GM21717 (cell line): ENCODE measurements around the gene LIMK1.
"Not testable (repeated sequence)": the region's sequence is repeated elsewhere in the genome, so short reads cannot be mapped to it uniquely, and the experiment has no call there.

ENCODE experiments used
- ATAC-seq: cut with Tn5 transposase; IDR thresholded peaks from one replicate; pipeline ENCODE4 v1.9.1; 2021; ENCODE audit warnings: mild to moderate bottlenecking, moderate library complexity; ENCODE audit not compliant: unreplicated experiment

Gene LIMK1

DNA sequence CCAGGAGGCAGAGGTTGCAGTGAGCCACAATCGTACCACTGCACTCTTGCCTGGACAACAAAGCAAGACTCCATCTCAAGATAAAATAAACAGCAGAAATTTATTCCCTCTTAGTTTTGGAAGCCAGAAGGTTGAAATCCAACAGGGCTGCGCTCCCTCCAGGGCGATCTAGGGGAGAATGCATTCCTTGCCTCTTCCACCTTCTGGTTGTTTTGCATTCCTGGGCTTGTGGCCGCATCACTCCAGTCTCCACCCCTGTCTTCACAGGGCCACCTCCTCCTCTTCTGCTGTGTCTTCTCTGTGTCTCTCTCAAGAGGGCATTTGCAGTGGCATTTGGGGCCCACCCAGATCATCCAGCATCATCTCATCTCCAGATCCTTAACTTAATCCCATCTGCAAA lies 36.2 kb downstream of the LIMK1 start:
- ATAC-seq, result no peak

DNA sequence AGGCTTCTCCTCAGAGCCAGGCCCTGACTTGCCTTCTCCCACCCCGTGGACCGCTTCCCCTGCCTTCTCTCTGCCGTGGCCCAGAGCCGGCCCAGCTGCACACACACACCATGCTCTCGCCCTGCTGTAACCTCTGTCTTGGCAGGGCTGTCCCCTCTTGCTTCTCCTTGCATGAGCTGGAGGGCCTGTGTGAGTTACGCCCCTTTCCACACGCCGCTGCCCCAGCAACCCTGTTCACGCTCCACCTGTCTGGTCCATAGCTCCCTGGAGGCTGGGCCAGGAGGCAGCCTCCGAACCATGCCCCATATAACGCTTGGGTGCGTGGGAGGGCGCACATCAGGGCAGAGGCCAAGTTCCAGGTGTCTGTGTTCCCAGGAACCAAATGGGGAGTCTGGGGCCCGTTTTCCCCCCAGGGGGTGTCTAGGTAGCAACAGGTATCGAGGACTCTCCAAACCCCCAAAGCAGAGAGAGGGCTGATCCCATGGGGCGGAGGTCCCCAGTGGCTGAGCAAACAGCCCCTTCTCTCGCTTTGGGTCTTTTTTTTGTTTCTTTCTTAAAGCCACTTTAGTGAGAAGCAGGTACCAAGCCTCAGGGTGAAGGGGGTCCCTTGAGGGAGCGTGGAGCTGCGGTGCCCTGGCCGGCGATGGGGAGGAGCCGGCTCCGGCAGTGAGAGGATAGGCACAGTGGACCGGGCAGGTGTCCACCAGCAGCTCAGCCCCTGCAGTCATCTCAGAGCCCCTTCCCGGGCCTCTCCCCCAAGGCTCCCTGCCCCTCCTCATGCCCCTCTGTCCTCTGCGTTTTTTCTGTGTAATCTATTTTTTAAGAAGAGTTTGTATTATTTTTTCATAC lies 38.0 kb downstream of the LIMK1 start:
- ATAC-seq, result no peak

DNA sequence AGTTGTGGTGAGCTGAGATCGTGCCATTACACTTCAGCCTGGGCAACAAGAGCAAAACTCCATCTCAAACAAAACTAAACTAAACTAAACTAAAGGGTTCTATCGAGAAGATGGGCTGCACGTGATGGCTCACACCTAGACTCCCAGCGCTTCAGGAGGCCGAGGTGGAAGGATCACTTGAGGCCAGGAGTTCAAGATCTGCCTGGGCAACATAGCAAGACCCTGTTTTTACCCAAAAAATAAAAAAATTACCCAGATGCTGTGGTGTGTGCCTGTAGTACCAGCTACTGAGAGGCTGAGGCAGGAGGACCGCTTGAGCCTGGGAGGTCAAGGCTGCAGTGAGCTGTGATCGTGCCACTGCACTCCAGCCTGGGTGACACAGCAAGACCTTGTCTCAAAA lies 40.3 kb downstream of the LIMK1 start:
- ATAC-seq, result not testable (repeated sequence)

DNA sequence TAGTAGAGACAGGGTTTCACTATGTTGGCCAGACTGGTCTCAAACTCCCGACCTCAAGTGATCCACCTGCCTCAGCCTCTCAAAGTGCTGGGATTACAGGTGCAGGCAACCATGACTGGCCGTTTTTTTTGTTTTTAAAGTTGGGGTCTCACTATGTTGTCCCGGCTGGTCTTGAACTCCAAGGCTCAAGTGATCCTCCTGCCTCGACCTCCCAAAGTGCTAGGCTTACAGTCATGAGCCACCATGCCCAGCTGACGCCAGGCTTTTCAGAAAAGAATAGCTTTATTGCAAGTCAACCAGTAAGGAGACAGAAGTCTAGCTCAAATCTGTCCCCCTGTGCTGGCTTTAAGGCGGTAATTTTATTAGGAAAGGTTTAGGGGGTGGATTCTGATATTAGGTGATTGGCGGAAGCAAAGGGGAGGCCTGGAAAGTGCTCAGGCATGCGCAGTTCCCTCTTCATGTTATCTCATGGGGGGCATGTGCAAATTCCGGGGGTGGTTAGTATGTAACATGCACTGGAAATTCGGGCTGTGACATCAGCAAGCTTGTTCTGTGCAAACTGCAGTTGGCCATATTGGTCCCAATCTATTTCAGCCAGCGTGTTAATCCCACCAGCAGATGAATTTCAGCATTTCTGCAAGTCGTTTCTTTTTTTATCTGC lies 42.7 kb downstream of the LIMK1 start:
- ATAC-seq, result no peak

DNA sequence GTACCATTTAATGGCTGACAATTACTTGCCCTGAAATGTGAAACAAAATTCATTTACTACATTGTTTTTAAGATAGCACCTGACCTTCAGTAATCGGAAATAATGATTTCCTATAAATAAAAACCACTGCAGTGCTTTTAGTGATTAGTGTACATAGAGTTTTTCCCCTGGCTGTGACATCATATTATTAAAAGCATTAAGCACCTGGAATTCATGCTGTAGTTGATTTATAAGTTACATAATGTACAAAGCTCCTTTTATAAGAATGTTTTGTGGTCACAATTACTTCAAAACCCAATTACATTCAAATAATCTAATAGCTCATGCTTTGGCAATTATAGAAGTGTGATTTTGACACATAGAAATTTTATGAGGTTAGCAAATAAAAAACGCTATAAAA lies 46.3 kb downstream of the LIMK1 start:
- ATAC-seq, result no peak

DNA sequence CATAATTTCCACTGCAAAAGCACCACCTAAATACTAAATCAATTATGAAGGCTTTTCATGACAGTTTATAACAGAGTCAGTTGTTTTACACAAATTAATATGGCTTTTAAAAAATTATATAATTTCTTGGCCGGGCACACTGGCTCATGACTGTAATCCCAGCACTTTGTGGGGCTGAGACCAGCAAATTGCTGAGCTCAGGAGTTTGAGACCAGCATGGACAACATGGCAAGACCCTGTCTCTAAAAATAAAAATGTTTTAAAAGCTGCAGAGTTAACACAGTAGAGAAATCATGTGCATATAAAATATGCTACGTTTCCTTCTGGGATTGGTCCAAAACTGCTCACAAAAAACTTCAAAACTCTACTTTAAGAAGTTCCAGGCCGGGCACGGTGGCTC lies 46.9 kb downstream of the LIMK1 start:
- no peak for ATAC-seq

DNA sequence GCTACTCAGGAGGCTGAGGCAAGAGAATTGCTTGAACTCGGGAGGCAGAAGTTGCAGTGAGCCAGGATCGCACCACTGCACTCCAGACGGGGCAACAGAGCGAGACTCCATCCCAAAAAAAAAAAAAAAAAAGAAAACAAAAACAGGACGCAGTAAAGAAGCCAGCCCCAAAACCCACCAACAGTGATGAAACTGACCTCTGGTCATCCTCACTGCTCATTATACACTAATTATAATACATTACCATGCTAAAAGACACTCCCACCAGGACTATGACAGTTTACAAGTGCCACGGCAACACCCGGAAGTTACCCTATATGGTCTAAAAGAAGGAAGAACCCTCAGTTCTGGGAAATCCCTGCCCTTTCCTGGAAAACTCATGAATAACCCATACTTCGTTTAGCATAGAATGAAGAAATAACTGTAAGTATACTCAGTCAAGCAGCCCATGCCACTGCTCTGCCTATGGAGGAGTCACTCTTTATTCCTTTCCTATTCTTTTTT lies 50.6 kb downstream of the LIMK1 start:
- no peak for ATAC-seq

- ATAC-seq, result no peak
Measured at GRCh38 chr7:74138334-74138867, 54.8 kb downstream of the LIMK1 start.

GRCh38 chr7:74138945-74139843 lies 55.6 kb downstream of the LIMK1 start:
- ATAC-seq, result no peak

- ATAC-seq, result no peak
Measured at GRCh38 chr7:74141705-74142104, 58.1 kb downstream of the LIMK1 start.

DNA sequence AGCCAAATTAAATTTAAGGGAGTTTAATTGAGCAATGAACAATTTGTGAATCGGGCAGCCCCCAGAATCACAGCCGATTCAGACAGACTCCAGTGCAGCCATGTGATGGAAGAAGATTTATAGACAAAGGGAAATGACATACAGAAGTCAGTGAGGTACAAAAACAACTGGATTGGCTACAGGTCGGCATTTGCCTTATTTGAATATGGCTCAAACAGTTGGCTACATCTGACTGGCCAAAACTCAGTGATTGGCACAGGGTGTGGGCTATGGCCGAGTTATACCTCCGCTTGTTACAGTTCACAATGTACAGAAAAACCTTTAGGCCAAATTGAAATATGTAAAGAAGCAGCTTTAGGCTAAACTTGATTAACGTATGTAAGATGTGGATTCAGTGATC lies 59.8 kb downstream of the LIMK1 start:
- ATAC-seq, result no peak

DNA sequence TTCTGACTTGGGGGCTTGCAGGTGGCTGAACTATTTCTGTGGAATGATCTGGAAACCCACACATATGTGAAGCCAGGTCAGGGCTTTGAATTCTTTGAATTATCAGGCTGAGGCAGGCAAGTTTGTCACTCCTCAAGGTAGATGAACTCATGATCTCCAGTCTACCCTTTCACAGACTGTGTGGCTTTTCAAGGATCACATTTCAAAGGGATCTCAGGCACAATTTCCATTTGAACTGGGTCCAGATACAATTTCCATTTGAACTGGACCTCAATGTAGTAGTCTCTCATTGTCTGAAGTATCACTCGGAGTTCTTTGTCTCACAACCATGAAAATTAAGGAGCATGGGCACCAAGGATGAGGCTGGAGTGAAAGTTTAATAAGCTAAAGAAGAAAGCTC lies 64.9 kb downstream of the LIMK1 start:
- no peak for ATAC-seq

DNA sequence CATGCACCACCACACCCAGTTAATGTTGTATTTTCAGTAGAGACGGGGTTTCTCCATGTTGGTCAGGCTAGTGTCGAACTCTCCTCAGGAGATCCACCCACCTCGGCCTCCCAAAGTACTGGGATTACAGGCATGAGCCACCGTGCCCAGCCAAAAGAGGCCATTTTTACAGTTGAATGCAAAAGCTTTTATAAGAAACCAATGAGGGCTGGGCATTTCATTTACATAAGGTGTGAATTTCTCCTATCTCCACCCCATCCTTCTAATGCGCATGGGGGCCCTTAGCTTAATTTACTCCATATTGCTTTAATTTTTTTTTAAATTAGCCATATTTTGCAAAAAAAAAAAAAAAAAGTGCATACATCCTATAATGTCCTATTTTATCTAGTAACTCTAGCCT lies 65.5 kb downstream of the LIMK1 start:
- no peak for ATAC-seq

- ATAC-seq, result no peak
Measured at GRCh38 chr7:74149603-74150002, 66.0 kb downstream of the LIMK1 start.

DNA sequence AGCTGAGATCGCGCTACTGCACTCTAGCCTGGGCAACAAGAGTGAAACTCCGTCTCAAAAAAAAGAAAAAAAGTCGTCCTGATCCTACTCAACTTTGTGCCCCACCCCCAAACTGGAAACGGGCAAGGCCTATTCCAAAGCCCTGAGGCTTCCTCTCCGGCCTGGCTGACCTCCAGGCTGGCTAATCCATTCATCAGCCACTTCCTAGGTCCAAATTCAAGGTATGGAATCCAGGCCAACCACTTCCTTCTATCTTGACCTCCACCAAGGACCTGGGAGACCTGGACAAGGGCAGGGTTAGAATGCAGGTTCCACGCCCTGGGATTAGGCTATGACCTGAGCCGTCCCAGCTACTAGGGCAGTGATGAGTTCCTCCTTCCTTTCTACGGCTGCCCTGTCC lies 70.1 kb downstream of the LIMK1 start:
- ATAC-seq, result no peak

DNA sequence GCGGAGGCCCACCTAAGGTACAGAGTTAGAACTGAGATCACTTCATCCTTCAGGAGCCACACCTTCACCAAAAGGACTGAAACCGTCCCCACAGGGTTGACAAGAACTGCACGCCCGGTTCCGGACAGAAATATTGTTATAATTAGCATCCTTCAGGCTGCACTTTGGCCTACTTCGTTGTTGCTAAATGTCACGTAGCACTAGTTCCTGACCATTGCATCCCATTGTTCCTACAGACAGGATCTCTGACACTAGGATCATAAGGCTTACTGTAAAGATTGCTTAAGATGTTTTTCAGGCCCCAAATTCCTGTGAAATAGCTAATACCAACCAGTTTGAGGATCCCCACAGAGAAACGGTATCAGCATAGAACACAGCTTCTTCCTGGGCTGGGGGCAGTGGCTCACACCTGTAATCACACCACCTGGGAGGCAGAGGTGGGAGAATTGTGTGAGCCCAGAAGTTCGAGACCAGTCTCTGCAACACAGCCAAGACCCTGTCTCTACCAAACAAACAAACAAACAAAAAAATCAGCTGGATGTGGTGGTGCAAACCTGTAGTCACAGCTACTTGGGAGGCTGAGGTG lies 72.3 kb downstream of the LIMK1 start:
- no peak for ATAC-seq

GRCh38 chr7:74157605-74158004 lies 74.0 kb downstream of the LIMK1 start:
- no peak for ATAC-seq

DNA sequence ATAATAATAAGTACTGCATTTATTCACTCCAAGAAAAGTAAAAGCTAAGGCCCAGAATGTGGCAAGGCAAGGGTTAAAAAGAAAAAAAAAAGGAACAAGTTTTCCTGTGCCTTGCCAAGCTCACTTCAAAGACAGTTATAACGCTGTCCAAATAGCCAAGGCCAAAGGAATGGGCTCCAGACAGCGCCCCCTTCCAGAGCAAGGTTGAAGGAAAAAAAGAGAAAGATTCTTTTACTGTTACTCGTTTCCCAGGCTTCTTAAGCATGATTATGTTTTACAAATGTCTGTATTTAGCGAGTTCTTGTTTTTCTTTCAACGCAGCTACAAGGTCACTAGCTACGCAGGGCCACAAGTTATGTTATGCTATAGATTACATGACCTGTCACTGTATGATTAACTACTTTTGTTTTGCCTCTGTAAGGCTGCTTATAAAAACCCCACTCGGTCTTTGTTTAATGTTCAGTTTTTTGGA lies 81.4 kb downstream of the LIMK1 start:
- no peak for ATAC-seq

DNA sequence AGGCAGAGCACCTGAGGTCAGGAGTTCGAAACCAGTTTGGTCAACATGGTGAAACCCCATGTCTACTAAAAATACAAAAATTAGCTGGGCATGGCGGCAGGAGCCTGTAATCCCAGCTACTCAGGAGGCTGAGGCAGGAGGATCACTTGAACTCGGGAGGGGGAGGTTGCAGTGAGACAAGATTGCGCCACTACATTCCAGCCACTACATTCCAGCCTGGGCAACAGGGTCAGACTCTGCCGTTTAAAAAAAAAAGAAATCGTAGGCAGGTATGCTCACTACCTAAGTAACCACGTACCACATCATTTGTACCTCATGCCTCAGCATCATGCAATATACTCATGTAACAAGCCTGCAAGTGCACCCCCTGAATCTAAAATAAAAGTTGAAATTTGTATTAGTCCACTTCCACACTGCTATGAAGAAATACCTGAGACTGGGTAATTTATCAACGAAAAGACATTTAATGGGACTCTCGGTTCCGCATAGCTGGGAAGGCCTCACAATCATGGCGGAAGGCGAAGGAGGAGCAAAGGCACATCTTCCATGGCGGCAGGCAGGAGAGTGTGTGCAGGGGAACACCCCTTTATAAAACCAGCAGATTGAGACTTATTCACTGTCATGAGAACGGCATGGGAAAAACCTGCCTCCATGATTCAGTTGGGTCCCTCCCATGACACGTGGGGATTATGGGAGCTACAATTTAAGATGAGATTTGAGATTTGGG lies 82.4 kb downstream of the LIMK1 start:
- ATAC-seq, result no peak

GRCh38 chr7:74167324-74167723 lies 83.7 kb downstream of the LIMK1 start:
- ATAC-seq, result not testable (repeated sequence)
